HepG2 (cell line): ENCODE measurements around the gene LDB3. TPM values are rescaled to one million over a fixed set of nuclear protein-coding genes. Genes with fewer than 3 reads are reported as not detected.

Source experiments
- ATF7 ChIP-seq, 2 experiments: fragments of 450-650 bp in 1 of 2; sonication (generic) in 1 of 2; formaldehyde crosslinking in 1 of 2; IDR thresholded peaks; 2 replicates each; pipeline versions ENCODE4 v1.4.0 to v1.6.1; 2016 to 2020; ENCODE audit warnings: antibody characterized with exemption in 1 of 2, mild to moderate bottlenecking in 1 of 2, missing genetic modification reagents in 1 of 2
- ATM ChIP-seq: fragments of 450-650 bp; IDR thresholded peaks from 2 replicates; pipeline ENCODE4 v1.7.1; 2017; ENCODE audit warnings: mild to moderate bottlenecking, borderline replicate concordance
- BCLAF1 ChIP-seq: fragments of 450-650 bp; IDR thresholded peaks from 2 replicates; pipeline ENCODE4 v1.6.1; 2017; ENCODE audit warnings: mild to moderate bottlenecking
- JDP2 ChIP-seq: sonication (generic); formaldehyde crosslinking; IDR thresholded peaks from 2 replicates; pipeline ENCODE4 v1.8.1; 2022; ENCODE audit warnings: missing genetic modification reagents, borderline replicate concordance
- KMT2A ChIP-seq: sonication (generic); formaldehyde crosslinking; IDR thresholded peaks from 2 replicates; pipeline ENCODE4 v1.4.0; 2020; ENCODE audit warnings: missing genetic modification reagents
- SAFB2 ChIP-seq: sonication (generic); formaldehyde crosslinking; IDR thresholded peaks from 2 replicates; pipeline ENCODE4 v1.5.1; 2020; ENCODE audit warnings: missing genetic modification reagents, low read depth, mild to moderate bottlenecking, borderline replicate concordance
- SOX13 ChIP-seq, 3 experiments: fragments of 450-650 bp in 1 of 3; sonication (generic) in 1 of 3; formaldehyde crosslinking in 1 of 3; IDR thresholded peaks in 2 of 3; conservative IDR thresholded peaks in 1 of 3; 2 replicates each; pipeline versions ENCODE4 v1.5.0 to v1.6.1; 2016 to 2020; ENCODE audit warnings: antibody characterized with exemption in 1 of 3, mild to moderate bottlenecking in 1 of 3, missing compliant biosample characterization in 1 of 3, missing genetic modification reagents in 1 of 3, moderate library complexity in 1 of 3
- TCF12 ChIP-seq, 2 experiments: fragments of 450-650 bp in 1 of 2; sonication (generic) in 1 of 2; formaldehyde crosslinking in 1 of 2; IDR thresholded peaks; 2 replicates each; pipeline versions ENCODE4 v1.6.1 to v1.8.0; 2017 to 2022; ENCODE audit warnings: antibody characterized with exemption in 1 of 2, mild to moderate bottlenecking in 1 of 2, missing genetic modification reagents in 1 of 2, moderate library complexity in 1 of 2
- ZHX2 ChIP-seq, 2 experiments: sonication (generic) in 1 of 2; formaldehyde crosslinking in 1 of 2; IDR thresholded peaks; 2 replicates each; pipeline versions ENCODE4 v1.6.1 to v1.9.0; 2014 to 2022; ENCODE audit warnings: antibody characterized with exemption in 1 of 2, borderline replicate concordance in 1 of 2, inconsistent platforms in 1 of 2, low read depth in 1 of 2, missing genetic modification reagents in 1 of 2
- ZMYM4 ChIP-seq: sonication (generic); formaldehyde crosslinking; IDR thresholded peaks from 2 replicates; pipeline ENCODE4 v1.8.1; 2023; ENCODE audit warnings: mild to moderate bottlenecking, missing genetic modification reagents
- ZNF180 ChIP-seq: sonication (generic); formaldehyde crosslinking; IDR thresholded peaks from 2 replicates; pipeline ENCODE4 v1.4.0; 2020; ENCODE audit warnings: low read depth, missing genetic modification reagents, borderline replicate concordance
- ZNF24 ChIP-seq: fragments of 450-650 bp; IDR thresholded peaks from 2 replicates; pipeline ENCODE4 v1.6.1; 2017; ENCODE audit warnings: antibody characterized with exemption, mild to moderate bottlenecking
- ZNF253 ChIP-seq: sonication (generic); formaldehyde crosslinking; IDR thresholded peaks from 2 replicates; pipeline ENCODE4 v1.8.0; 2022; ENCODE audit warnings: mild to moderate bottlenecking, missing genetic modification reagents, borderline replicate concordance
- ZNF276 ChIP-seq: sonication (generic); formaldehyde crosslinking; IDR thresholded peaks from 2 replicates; pipeline ENCODE4 v1.4.0; 2020; ENCODE audit warnings: mild to moderate bottlenecking, low read depth, missing genetic modification reagents
- ZNF329 ChIP-seq: sonication (generic); formaldehyde crosslinking; IDR thresholded peaks from 2 replicates; pipeline ENCODE4 v1.9.0; 2021; ENCODE audit warnings: low read depth, mild to moderate bottlenecking, missing genetic modification reagents
- ZNF572 ChIP-seq: sonication (generic); formaldehyde crosslinking; IDR thresholded peaks from 2 replicates; pipeline ENCODE4 v1.5.1; 2020; ENCODE audit warnings: mild to moderate bottlenecking, missing genetic modification reagents
- polyA plus RNA-seq, 8 experiments: library from polyadenylated mRNA; depleted of rRNA in 3 of 8; stranded (reverse) in 7 of 8; unstranded in 1 of 8; fragments of >200 nt; fragmentation: Illumina TruSeq in 4 of 8; extraction: Trizol in 4 of 8; gene quantifications; 2 replicates each; pipeline versions ENCODE4 v1.2.1 to v1.2.3, GENCODE V29; 2011 to 2016; ENCODE audit warnings: low read depth in 4 of 8, missing spikeins in 1 of 8, mixed read lengths in 1 of 8; ENCODE audit not compliant: insufficient read depth in 1 of 8
- total RNA-seq, 5 experiments: library from RNA; depleted of rRNA; stranded (reverse); fragments of >200 nt; fragmentation: Illumina TruSeq; extraction: Trizol; gene quantifications; 2 replicates each; pipeline ENCODE4 v1.2.3, GENCODE V29; 2016; ENCODE audit warnings: low read depth in 1 of 5

LDB3 gene
- total and polyA plus RNA-seq, 2 of the 13 experiments (the other 11 are each of a cell fraction or from before 2014, with no cell fraction given), result not detected

GRCh38 chr10:86757113-86757972, 89.0 kb downstream of the LDB3 start (continued):
- no peak for TF ChIP-seq BCLAF1
- no peak for TF ChIP-seq ZNF329 (CRISPR knock-in tag)
- TF ChIP-seq ZNF180 (CRISPR knock-in tag), result no peak
- TF ChIP-seq SOX13 (IDR thresholded peaks at IDR 0.05), result no peak
- TF ChIP-seq SOX13 (CRISPR knock-in tag; conservative IDR thresholded peaks at IDR 0.05 in 1 of 2, IDR thresholded peaks at IDR 0.05 in 1 of 2), result no peak
- peak; percentile 64 for TF ChIP-seq ATF7 (IDR thresholded peaks at IDR 0.05)
- no peak for TF ChIP-seq ATF7 (CRISPR knock-in tag; IDR thresholded peaks at IDR 0.05)
- TF ChIP-seq TCF12 (IDR thresholded peaks at IDR 0.05), result no peak
- 0 out of 2 replicates have a peak, but pooled peaks have one; percentile 27 for TF ChIP-seq TCF12 (CRISPR knock-in tag; IDR thresholded peaks at IDR 0.05)
- TF ChIP-seq ZMYM4, result no peak
- no peak for TF ChIP-seq ZHX2 (IDR thresholded peaks at IDR 0.05; ENCODE audit: low read depth)
- no peak for TF ChIP-seq ZHX2 (CRISPR knock-in tag; IDR thresholded peaks at IDR 0.05; ENCODE audit: borderline replicate concordance)
- peak; percentile 60; the same call in 1 of the 2 replicates for TF ChIP-seq KMT2A
- TF ChIP-seq ZNF276 (CRISPR knock-in tag), result 0 out of 2 replicates have a peak, but pooled peaks have one; percentile 52
- no peak for TF ChIP-seq SAFB2 (CRISPR knock-in tag)
- TF ChIP-seq ZNF572 (CRISPR knock-in tag), result no peak
- TF ChIP-seq ATM, result no peak
- no peak for TF ChIP-seq JDP2 (CRISPR knock-in tag)
- TF ChIP-seq ZNF24, result no peak
- TF ChIP-seq ZNF253, result no peak
